ENCODE data around the gene MLST8.

The MLST8 gene

GRCh38 chr16:2173366-2173765 is 31.9 kb upstream of the MLST8 start:
- DNase-seq (ENCODE audit: low read depth): no peak

DNA sequence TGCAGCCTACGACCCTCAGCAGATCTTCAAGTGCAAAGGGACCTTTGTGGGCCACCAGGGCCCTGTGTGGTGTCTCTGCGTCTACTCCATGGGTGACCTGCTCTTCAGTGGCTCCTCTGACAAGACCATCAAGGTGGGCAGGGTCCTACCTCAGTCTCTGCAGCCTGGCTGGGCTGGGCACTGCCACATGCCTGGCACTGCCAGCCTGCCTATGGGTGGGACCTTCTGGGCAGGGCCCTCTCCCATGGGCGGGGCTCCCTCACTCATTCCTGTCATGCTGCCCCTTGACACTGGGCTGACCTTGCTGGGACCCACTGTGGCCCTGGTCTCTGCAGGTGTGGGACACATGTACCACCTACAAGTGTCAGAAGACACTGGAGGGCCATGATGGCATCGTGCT is 31.3 kb upstream of the MLST8 start:
- DNase-seq (ENCODE audit: low read depth): no peak

DNA sequence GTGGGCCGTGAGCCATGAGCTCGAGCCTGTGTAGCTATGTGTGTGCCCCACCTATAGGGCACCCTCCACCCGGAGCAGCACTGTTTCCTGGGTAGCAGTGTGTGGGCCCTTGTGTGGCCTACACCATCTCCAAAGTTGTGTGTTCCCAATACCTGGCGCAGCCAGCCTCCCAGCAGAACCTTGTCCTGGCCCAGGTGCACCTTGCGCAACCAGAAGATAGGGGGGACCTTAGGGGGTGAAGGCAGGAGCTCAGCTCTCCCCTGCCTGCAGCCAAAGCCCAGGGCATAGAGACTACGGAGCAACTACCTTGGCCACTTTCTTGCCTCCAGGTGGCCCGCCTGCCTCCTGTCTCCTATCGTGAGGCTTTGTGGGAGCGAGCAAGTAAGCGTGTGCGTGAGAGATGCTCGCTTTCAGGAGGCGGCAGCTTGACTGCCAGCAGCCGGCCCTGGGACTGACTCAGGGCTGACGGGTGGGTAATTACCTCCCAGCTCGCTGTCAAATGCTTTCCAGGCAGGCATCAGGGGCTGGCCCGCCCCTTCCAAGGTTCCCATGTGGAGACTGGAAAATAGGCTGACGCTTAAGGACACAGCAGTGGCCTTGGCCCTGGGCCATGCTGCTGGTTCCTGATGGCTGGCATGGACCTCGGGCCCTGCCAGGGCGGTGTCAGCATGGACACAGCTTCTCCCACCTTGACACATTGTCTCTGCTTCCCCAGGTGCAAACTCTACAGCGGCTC is 30.7 kb upstream of the MLST8 start:
- DNase-seq (ENCODE audit: low read depth): no peak

DNA sequence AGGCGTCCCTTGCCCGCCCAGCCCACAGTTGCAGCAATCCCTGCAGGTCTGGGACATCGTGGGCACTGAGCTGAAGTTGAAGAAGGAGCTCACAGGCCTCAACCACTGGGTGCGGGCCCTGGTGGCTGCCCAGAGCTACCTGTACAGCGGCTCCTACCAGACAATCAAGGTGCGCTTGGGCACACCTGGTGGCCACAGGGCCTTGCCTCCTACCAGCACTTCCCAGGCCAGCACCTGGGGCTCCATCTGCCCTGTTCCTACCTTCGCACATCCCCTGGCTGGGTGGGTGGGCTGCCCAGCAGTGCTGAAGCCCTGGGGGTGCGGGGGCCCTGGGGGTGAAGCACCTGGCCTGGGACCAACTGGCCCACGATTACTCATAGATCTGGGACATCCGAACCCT is 29.8 kb upstream of the MLST8 start:
- DNase-seq (ENCODE audit: low read depth): no peak

- no peak for DNase-seq (ENCODE audit: low read depth)
These were observed 29.2 kb upstream of the MLST8 start for GRCh38 chr16:2176047-2176446.

DNA sequence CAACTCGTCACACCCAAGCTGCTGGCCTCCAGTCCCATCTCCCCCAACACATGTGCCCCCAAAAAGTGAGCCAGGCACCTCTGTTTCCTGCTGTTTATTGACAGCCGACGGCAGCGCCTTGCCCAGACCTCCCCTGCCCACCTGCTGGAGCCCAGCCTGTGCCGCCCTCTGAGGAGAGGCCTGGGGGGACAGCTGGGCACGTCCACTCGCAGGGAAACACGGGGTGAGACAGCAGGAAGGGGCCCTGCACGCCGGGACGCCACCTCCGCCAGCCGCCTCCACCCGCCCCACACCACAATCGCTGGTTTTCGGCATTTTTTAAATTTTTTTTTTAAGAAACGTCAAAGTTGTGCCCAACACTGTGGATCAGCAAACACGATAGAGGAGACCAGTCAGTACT is 28.2 kb upstream of the MLST8 start:
- no peak for DNase-seq (ENCODE audit: low read depth)

- no peak for DNase-seq (ENCODE audit: low read depth)
These were observed 27.7 kb upstream of the MLST8 start for GRCh38 chr16:2177561-2177960.

- peak; percentile 31 for DNase-seq (ENCODE audit: low read depth)
These were observed 26.7 kb upstream of the MLST8 start for GRCh38 chr16:2178321-2179106.

GRCh38 chr16:2179107-2179501 is 26.1 kb upstream of the MLST8 start:
- no peak for DNase-seq (ENCODE audit: low read depth)

- DNase-seq (ENCODE audit: low read depth): no peak
These were observed 25.7 kb upstream of the MLST8 start for GRCh38 chr16:2179576-2179975.

DNA sequence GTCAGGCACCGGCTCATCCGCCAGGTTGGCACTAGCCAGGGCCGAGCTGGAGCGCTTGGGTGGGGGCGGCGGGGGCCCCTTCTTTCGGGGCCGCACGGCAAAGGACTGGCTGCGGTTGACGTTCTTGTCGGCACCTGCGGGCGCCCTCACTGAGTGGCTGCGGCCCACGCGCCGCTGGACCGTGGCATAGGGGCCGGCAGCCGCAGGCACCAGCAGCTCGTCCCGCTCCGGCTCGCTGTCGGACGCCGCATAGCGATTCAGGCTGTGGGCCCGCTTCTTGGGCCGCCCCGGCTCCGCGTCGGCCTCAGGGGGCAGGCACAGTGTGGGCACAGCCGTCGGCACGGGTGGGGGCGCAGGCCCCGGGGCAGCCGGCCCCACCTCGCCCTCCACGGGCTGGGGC is 24.8 kb upstream of the MLST8 start:
- DNase-seq (ENCODE audit: low read depth): no peak

DNA sequence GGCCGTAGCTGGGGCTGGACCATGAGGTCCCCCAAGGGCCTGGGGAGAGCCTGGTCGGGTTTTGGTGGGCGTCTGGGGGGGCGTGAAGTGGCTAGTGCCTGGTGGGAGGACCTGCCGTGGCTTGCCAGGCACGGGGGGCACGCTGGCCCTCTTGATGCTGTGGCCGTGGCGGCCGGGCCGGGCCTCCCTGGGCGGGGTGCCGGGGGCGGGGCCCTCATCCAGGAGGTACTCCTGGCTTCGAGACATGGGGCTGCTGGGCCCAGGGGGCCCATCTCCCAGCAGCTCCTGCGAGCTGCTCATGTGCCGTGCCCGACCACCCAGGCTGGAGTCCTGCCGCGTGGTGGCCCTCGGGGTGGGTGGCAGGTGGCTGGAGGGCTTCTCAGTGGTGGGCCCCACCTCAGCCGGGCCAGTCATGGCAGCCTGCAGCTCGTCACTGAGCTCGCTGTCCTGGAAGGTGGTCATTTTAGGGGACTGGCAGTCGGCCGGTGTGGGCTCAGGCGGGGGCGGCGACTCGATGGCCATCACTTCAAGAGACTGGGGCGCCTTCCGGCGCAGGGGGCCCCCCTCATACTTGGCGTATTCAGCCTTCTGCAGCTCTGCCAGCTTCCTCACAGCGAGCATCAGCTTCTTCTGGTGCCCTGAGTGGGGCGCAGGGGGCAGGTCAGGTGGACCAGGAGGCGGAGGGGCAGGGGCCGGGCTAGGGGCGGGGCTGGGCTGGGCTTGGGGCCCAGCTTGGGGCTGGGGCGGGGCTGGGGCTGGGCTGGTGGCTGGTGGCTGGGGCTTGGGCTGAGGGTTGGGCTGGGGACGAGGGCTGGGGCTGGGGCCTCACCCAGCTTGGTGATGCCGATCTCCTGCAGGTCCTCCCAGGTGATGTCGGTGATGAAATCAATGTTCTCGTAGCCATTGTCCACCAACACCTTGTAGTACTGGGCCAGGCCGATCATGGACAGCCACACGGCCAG is 24.0 kb upstream of the MLST8 start:
- no peak for DNase-seq (ENCODE audit: low read depth)

GRCh38 chr16:2181952-2182351 is 23.3 kb upstream of the MLST8 start:
- DNase-seq (ENCODE audit: low read depth): no peak

DNA sequence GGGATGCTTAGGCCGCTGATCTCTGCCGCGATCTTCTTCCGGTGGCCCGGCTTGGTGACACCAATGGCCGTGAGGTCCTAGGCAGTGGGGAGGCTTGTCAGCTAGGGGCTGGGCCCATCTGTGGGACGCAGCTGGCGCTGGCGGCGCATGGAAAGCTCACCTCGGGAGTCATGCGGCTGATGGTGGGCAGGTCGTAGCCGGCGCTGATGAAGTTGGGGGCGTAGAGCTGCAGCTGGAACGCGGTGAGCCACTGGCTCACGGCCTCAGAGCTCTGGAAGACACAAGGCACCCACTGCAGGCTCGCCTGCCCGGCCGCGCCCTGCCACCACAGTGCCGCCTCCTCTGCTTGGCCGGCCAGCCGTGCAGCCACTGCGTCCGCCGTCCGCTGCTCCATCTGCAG is 21.6 kb upstream of the MLST8 start:
- DNase-seq (ENCODE audit: low read depth): no peak

DNA sequence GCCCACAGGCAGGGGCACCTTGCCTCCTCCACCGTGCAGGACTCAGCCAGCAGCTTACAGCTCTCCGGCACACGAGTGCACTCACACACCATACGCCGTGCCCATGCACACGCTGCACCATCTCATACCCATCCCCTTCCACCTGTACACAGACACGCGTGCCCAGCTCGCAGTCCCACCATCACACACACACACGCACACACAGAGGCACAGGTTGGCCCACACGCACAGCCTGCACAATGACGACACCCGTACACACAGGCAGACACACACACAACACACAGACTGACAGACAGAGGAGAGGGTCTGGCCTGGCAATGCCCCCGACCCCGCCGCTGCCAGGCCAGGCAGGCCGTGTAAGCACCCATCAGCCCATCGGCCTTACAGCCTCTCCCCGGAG is 20.9 kb upstream of the MLST8 start:
- DNase-seq (ENCODE audit: low read depth): no peak

GRCh38 chr16:2184962-2185361 is 20.3 kb upstream of the MLST8 start:
- no peak for DNase-seq (ENCODE audit: low read depth)

DNA sequence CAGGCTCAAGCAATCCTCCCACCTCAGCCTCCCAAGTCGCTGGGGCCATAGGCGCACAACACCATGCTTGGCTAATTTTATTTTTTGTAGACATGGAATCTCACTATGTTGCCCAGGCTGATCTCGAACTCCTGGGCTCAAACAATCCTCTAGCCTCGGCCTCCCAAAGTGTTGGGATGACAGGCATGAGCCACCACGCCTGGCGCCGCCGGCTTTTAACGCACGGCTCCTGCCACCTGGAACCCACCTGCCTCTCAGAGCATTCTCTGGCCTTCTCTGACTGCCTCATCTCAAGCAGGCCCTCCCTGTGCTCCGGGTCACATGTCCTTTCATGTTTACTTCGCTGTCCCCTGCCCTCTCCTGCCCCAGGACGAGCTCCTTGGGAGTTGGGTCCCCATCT is 19.2 kb upstream of the MLST8 start:
- DNase-seq (ENCODE audit: low read depth): no peak

DNA sequence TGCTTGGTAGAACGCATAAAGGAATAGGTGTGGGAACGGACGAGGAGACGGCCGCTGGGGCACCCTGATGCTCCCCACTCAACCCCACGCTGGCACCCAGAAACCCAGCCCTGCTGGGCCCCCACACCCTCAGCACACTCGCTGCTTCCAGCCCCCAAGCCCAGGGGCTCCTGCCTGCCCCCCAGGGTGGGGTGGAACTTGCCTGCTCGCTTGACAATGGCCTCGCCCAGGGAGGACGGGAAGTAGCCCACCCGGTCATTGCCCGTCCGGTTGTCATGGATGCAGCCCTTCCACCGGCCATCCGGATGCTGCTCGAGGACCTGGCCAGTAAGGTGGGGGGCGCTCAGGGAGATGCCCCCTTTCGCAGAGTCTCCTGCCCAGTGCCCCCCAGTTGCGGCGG is 18.7 kb upstream of the MLST8 start:
- DNase-seq (ENCODE audit: low read depth): no peak

- no peak for DNase-seq (ENCODE audit: low read depth)
These were observed 18.0 kb upstream of the MLST8 start for GRCh38 chr16:2187212-2187611.

GRCh38 chr16:2188395-2188794 is 16.9 kb upstream of the MLST8 start:
- no peak for DNase-seq (ENCODE audit: low read depth)

DNA sequence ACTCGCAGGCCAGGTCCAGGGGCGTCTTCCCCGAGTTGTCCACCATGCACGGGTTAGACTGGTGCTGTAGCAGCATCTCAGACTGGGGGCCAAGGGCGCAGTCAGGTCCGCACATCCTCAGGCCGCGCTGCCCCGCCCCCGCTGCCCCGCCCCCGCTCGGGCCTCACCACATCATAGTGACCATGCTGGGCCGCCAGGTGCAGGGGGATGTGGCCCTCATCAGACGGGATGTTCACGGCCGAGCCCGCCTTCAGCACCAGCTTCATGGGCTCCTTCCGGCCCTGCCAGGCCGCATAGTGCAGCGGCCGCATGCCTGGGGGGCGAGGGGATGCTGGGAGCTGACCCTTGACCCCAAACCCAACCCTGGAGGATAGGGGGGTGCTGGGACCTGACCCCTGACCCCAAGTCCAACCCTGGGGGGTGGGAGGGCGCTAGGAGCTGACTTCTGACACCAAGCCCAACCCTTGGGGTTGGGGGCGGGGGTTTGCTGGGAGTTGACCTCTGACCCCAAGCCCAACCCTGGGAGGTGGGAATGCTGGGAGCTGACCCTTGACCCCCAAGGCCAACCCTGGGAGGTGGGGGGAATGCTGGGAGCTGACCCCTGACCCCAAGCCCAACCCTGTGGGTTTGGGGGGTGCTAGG is 15.9 kb upstream of the MLST8 start:
- no peak for DNase-seq (ENCODE audit: low read depth)

DNA sequence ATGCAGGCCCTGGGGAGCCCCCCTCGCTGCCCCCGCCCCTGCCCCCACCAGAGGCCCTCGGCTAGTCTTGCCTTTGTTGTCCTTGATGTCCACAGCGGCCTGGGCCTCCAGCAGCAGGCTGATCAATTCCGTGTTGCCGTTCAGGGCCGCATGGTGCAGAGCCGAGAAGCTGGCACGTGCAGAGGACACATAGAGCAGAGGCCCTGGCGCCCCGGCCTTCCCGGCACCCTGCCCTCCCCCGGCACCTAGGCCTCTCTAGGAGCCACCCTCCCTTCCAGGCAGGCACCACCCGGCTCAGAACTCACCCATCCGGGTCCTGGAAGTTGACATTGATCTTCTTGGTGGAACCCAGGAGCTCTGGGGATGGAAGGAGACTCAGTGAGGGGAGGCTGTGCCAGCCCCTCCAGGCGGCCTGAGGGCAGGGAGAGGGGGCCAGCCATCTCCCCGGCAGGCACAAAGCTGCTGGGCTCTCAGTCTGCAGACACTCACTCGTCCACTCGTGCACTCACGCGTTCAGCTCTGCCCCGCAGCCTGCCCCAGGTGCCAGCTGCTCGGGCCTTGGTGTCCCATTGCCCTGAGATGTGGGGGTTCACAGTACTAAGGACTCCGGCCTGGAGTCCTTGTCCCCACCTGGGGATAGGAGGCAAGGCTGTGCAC is 15.1 kb upstream of the MLST8 start:
- DNase-seq (ENCODE audit: low read depth): no peak
